HFF-Myc (cell line): ENCODE results near the gene ZBTB21.

Experiments used
- DNase-seq: peaks from one replicate; pipeline ENCODE4 v3.0.0-alpha.2; 2011; ENCODE audit warnings: low read depth; ENCODE audit errors: extremely low read depth
- H3K4me3 ChIP-seq: replicated peaks from 2 replicates; pipeline ENCODE4 v1.5.1; 2011; ENCODE audit warnings: low read depth, mild to moderate bottlenecking, control low read depth, low read length
- CTCF ChIP-seq: IDR thresholded peaks from 2 replicates; pipeline ENCODE4 v1.5.1; 2012; ENCODE audit warnings: mild to moderate bottlenecking, low read depth, low read length, control low read depth; ENCODE audit errors: missing control alignments

Gene ZBTB21

DNA sequence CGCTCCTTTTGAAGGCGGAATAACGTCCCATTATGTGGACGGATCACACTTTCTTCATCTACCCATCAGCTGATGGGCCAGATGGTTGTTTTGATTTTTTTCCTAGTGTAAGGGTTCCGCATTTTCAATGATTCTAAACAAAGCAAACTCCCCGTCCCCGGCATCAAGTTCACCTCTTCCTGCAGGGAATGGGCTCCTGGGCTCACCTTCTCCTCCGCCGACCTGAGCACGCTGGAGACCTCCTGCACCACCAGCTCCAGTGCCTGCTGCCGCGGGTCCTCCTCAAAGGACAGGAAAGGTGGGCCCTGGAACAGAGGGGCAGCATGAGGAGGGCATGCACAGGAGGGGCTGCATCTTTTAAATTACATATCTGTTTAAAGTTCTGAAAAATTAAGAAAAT, 68.2 kb downstream of the ZBTB21 start:
- H3K4me3 ChIP-seq = no peak overlapping the region
- no peak for DNase-seq
- TF ChIP-seq CTCF = no peak

DNA sequence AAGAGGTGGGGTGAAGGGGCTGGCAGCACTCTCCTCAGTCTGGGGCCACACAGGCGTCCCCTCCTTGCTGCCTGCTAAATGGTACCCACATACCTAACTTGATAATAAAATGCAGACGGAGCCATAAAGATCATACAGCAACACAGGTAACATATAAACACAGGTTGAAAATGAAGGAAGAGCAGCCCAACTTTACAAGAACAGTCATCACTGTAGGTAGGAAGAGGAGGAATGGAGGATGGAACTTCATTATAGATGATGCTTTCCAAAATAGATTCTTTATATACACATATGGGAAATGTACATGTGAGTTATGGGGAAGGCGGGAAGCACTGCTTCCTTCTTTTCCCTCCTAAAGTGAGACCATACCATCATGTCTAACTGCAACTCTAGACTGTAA, 69.7 kb downstream of the ZBTB21 start:
- TF ChIP-seq CTCF = no peak
- no peak for DNase-seq

DNA sequence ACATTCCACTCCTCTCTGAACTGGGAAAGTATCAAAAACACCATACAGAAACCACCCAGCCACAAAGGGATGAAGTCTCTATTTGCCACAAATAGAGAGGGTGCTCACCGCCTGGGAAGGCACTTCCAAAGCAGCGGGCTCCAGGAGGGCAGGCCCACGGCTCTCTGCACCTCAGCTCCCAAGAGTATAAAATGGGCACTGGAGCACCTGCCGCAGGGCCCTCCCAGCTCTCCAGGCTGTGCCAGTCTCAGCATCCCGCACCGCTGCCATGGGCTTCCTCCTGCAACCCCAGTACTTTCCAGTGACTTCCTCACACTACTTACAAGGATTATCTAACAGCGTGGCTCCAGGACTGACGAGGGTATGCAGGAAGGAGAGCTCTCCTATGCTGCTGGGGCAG, 70.8 kb downstream of the ZBTB21 start:
- H3K4me3 ChIP-seq = no peak overlapping the region
- DNase-seq = no peak
- no peak for TF ChIP-seq CTCF

More for the DNA sequence above, 69.7 kb downstream of the ZBTB21 start:
- no peak overlapping the region for H3K4me3 ChIP-seq
